AG04450 (cell line): ENCODE measurements around the gene PIGU. TPM values are rescaled to one million over a fixed set of nuclear protein-coding genes. Genes with fewer than 3 reads are reported as not detected.
A peak's percentile ranks its signal among the peaks of the same experiment; 100 is the strongest.
"Not testable (repeated sequence)": the region's sequence is repeated elsewhere in the genome, so short reads cannot be mapped to it uniquely, and the experiment has no call there.

Experiments
- CTCF ChIA-PET: fragments of 300-600, 350-600 bp; formaldehyde crosslinking; extraction: SDS; loops from one replicate; lab custom pipeline; 2022; ENCODE audit warnings: antibody characterized with exemption, inconsistent platforms; lab: Charles Lee
- POLR2A ChIA-PET: fragments of 350-600 bp; formaldehyde crosslinking; extraction: SDS; loops from one replicate; lab custom pipeline; 2021; ENCODE audit warnings: antibody characterized with exemption, inconsistent platforms; lab: Yijun Ruan, JAX
- DNase-seq: peaks from one replicate; pipeline ENCODE4 v3.0.0-alpha.2; 2011; ENCODE audit warnings: low read depth, low spot score
- H3K27ac ChIP-seq: one replicate; pipeline ENCODE4 v1.5.1; 2012; ENCODE audit warnings: low read depth, low read length, control low read depth
- H3K27me3 ChIP-seq: one replicate; pipeline ENCODE4 v1.6.0; 2012; ENCODE audit warnings: low read length; ENCODE audit not compliant: control insufficient read depth, insufficient read depth
- H3K4me3 ChIP-seq: 2 replicates; pipeline ENCODE4 v1.5.1; 2011; ENCODE audit warnings: mild to moderate bottlenecking, low read depth, low read length, control low read depth
- H3K9me3 ChIP-seq: 2 replicates; pipeline ENCODE4 v1.5.1; 2012; ENCODE audit warnings: low read length; ENCODE audit not compliant: control insufficient read depth, insufficient read depth
- CTCF ChIP-seq: IDR thresholded peaks from 2 replicates; pipeline ENCODE4 v1.5.1; 2011; ENCODE audit warnings: low read depth, low read length, control low read depth, inconsistent platforms
- polyA plus RNA-seq: library from polyadenylated mRNA; depleted of rRNA; stranded (reverse); fragments of >200 nt; gene quantifications from 2 replicates; pipeline ENCODE4 v1.2.3, GENCODE V29; 2011

PIGU gene
- polyA plus RNA-seq, 1 experiment = 54.8 TPM

- DNase-seq = no peak
- Histone ChIP-seq H3K4me3 (no peak overlapping the region), H3K9me3 (no peaks in the 10 kb centered on the region), H3K27ac (no peak overlapping the region), H3K27me3 (no peaks in the 10 kb centered on the region)
- TF ChIP-seq CTCF = no peak
- ChIA-PET CTCF (no interaction called here), POLR2A (no interaction called here)
Observed at GRCh38 chr20:34615477-34615876, 61.4 kb downstream of the PIGU start.

GRCh38 chr20:34611976-34612375 lies 64.9 kb downstream of the PIGU start:
- POLR2A ChIA-PET, DNase-seq, H3K9me3 ChIP-seq, H3K4me3 ChIP-seq, H3K27me3 ChIP-seq, H3K27ac ChIP-seq: not testable (repeated sequence)
- CTCF ChIA-PET = interaction anchor here (0.6 kb wide), 1 partner anchor 19 kb away, joined by 6 read pairs; no protein-coding TSS in a partner anchor

- no peak for DNase-seq
- H3K27me3 ChIP-seq = no peaks in the 10 kb centered on the region
- H3K9me3 ChIP-seq = no peaks in the 10 kb centered on the region
- CTCF ChIA-PET = no interaction called here
- POLR2A ChIA-PET = no interaction called here
- no peak overlapping the region for H3K4me3 ChIP-seq
- H3K27ac ChIP-seq = no peak overlapping the region
- no peak for TF ChIP-seq CTCF
Observed at GRCh38 chr20:34607066-34607465, 69.8 kb downstream of the PIGU start.

- no peak overlapping the region for H3K4me3 ChIP-seq
- ChIA-PET CTCF (no interaction called here), POLR2A (no interaction called here)
- H3K27me3 ChIP-seq = no peaks in the 10 kb centered on the region
- TF ChIP-seq CTCF = no peak
- peak; percentile 50 for DNase-seq
- H3K27ac ChIP-seq = no peak overlapping the region
- no peaks in the 10 kb centered on the region for H3K9me3 ChIP-seq
Observed at GRCh38 chr20:34604980-34605788, 71.7 kb downstream of the PIGU start.

- no peak for DNase-seq
- Histone ChIP-seq H3K9me3 (no peaks in the 10 kb centered on the region), H3K27ac (no peak overlapping the region), H3K4me3 (no peak overlapping the region), H3K27me3 (no peaks in the 10 kb centered on the region)
- TF ChIP-seq CTCF = no peak
- ChIA-PET POLR2A (no interaction called here), CTCF (interaction anchor here (0.6 kb wide), 1 partner anchor 107 kb away, joined by 3 read pairs; no protein-coding TSS in a partner anchor)
Observed at GRCh38 chr20:34600892-34601653, 75.8 kb downstream of the PIGU start.
